Activated CD4-positive, CD25-positive, alpha-beta regulatory T cell treated with anti-CD3 and anti-CD28 coated beads, Interleukin-2, amount 50 U/mL, for 16 hours (primary cell): ENCODE results near the gene TCF3.
"Not testable (repeated sequence)": the region's sequence is repeated elsewhere in the genome, so short reads cannot be mapped to it uniquely, and the experiment has no call there.

Experiments used
- DNase-seq: peaks from one replicate; pipeline ENCODE4 v3.0.0-alpha.2; 2020; ENCODE audit warnings: low read depth, low spot score

TCF3 gene

GRCh38 chr19:1651568-1652291 lies 685 bp downstream of the TCF3 start:
- DNase-seq = no peak

GRCh38 chr19:1650650-1651567 lies 1.5 kb downstream of the TCF3 start:
- DNase-seq = no peak

- no peak for DNase-seq
Observed at GRCh38 chr19:1649706-1650649, 2.4 kb downstream of the TCF3 start.

GRCh38 chr19:1648920-1649541 lies 3.4 kb downstream of the TCF3 start:
- DNase-seq = no peak

- DNase-seq = no peak
Observed at GRCh38 chr19:1648459-1648849, 4.0 kb downstream of the TCF3 start.

GRCh38 chr19:1647501-1648458 lies 4.6 kb downstream of the TCF3 start:
- DNase-seq = no peak

- no peak for DNase-seq
Observed at GRCh38 chr19:1646659-1647453, 5.6 kb downstream of the TCF3 start.

GRCh38 chr19:1646149-1646548 lies 6.3 kb downstream of the TCF3 start:
- no peak for DNase-seq

- DNase-seq = no peak
Observed at GRCh38 chr19:1645299-1645698, 7.1 kb downstream of the TCF3 start.

- DNase-seq = no peak
Observed at GRCh38 chr19:1644070-1644469, 8.3 kb downstream of the TCF3 start.

- DNase-seq = not testable (repeated sequence)
Observed at GRCh38 chr19:1640893-1641448, 11.4 kb downstream of the TCF3 start.

- no peak for DNase-seq
Observed at GRCh38 chr19:1636325-1637236, 15.8 kb downstream of the TCF3 start.

- DNase-seq = no peak
Observed at GRCh38 chr19:1634938-1635243, 17.5 kb downstream of the TCF3 start.

- DNase-seq = no peak
Observed at GRCh38 chr19:1634242-1634937, 18.0 kb downstream of the TCF3 start.

- no peak for DNase-seq
Observed at GRCh38 chr19:1633269-1633826, 19.1 kb downstream of the TCF3 start.

- no peak for DNase-seq
Observed at GRCh38 chr19:1632462-1633268, 19.8 kb downstream of the TCF3 start.
